Keratinocyte (primary cell): ENCODE data around the gene SPDL1.

Source experiments
- EZH2 ChIP-seq: IDR thresholded peaks from one replicate; pipeline ENCODE4 v1.6.1; 2012; ENCODE audit warnings: inconsistent platforms, mild to moderate bottlenecking, low read length, moderate library complexity
- TF ChIP-seq, protein P1 (sequence below), 3 experiments: IDR thresholded peaks in 1 of 3; conservative IDR thresholded peaks in 1 of 3; optimal IDR thresholded peaks in 1 of 3; 2 replicates in 2 of 3; 3 replicates in 1 of 3; pipeline versions ENCODE3 to v1.5.1; 2011; ENCODE audit warnings: low read length in 3 of 3, mild to moderate bottlenecking in 3 of 3, moderate library complexity in 2 of 3, control low read depth in 1 of 3, inconsistent platforms in 1 of 3; ENCODE audit not compliant: insufficient read depth in 2 of 3; ENCODE audit errors: extremely low read depth in 1 of 3

GRCh38 chr5:169646856-169647255 lies 63.3 kb downstream of the SPDL1 start:
- TF ChIP-seq, protein P1, sequence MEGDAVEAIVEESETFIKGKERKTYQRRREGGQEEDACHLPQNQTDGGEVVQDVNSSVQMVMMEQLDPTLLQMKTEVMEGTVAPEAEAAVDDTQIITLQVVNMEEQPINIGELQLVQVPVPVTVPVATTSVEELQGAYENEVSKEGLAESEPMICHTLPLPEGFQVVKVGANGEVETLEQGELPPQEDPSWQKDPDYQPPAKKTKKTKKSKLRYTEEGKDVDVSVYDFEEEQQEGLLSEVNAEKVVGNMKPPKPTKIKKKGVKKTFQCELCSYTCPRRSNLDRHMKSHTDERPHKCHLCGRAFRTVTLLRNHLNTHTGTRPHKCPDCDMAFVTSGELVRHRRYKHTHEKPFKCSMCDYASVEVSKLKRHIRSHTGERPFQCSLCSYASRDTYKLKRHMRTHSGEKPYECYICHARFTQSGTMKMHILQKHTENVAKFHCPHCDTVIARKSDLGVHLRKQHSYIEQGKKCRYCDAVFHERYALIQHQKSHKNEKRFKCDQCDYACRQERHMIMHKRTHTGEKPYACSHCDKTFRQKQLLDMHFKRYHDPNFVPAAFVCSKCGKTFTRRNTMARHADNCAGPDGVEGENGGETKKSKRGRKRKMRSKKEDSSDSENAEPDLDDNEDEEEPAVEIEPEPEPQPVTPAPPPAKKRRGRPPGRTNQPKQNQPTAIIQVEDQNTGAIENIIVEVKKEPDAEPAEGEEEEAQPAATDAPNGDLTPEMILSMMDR (optimal IDR thresholded peaks at IDR 0.05 in 1 of 3, IDR thresholded peaks at IDR 0.05 in 1 of 3, conservative IDR thresholded peaks at IDR 0.05 in 1 of 3; ENCODE audit: extremely low read depth in 1 of 3, insufficient read depth in 2 of 3, low read length in 3 of 3), result no peak
- TF ChIP-seq EZH2, result no peak
